GM12873 (cell line): ENCODE results near the gene SLIT3.

Experiments used
- CTCF ChIP-seq: IDR thresholded peaks from 2 replicates; pipeline ENCODE4 v1.5.1; 2012; ENCODE audit warnings: low read depth, mild to moderate bottlenecking, moderate library complexity, low read length, control low read depth; ENCODE audit not compliant: insufficient read depth; ENCODE audit errors: missing control alignments

The SLIT3 gene

GRCh38 chr5:169158764-169159163, 142.2 kb downstream of the SLIT3 start:
- no peak for TF ChIP-seq CTCF

GRCh38 chr5:169157064-169157463, 143.9 kb downstream of the SLIT3 start:
- TF ChIP-seq CTCF: no peak

- TF ChIP-seq CTCF: no peak
These were observed 146.3 kb downstream of the SLIT3 start for GRCh38 chr5:169154679-169155078.

GRCh38 chr5:169153405-169153804, 147.5 kb downstream of the SLIT3 start:
- TF ChIP-seq CTCF: no peak

- TF ChIP-seq CTCF: no peak
These were observed 148.0 kb downstream of the SLIT3 start for GRCh38 chr5:169152946-169153345.

- no peak for TF ChIP-seq CTCF
These were observed 148.5 kb downstream of the SLIT3 start for GRCh38 chr5:169152453-169152852.

- TF ChIP-seq CTCF: no peak
These were observed 149.7 kb downstream of the SLIT3 start for GRCh38 chr5:169151051-169151805.
